HepG2 (cell line): ENCODE measurements around the gene ARHGAP5. TPM values are rescaled to one million over a fixed set of nuclear protein-coding genes. Genes with fewer than 3 reads are reported as not detected.

Source experiments
- DNMT1 ChIP-seq: sonication (generic); formaldehyde crosslinking; IDR thresholded peaks from 2 replicates; pipeline ENCODE4 v1.5.1; 2020; ENCODE audit warnings: mild to moderate bottlenecking, missing genetic modification reagents
- ELK4 ChIP-seq: sonication (generic); formaldehyde crosslinking; IDR thresholded peaks from 2 replicates; pipeline ENCODE4 v1.9.0; 2021; ENCODE audit warnings: missing genetic modification reagents, borderline replicate concordance
- HINFP ChIP-seq: sonication (generic); formaldehyde crosslinking; IDR thresholded peaks from 2 replicates; pipeline ENCODE4 v1.4.0; 2020; ENCODE audit warnings: low read depth, mild to moderate bottlenecking, missing genetic modification reagents
- MAF1 ChIP-seq: sonication (generic); formaldehyde crosslinking; IDR thresholded peaks from 2 replicates; pipeline ENCODE4 v1.5.0; 2020; ENCODE audit warnings: missing genetic modification reagents, borderline replicate concordance
- MEF2D ChIP-seq: sonication (generic); formaldehyde crosslinking; IDR thresholded peaks from 2 replicates; pipeline ENCODE4 v1.5.1; 2020; ENCODE audit warnings: mild to moderate bottlenecking, missing genetic modification reagents
- NFKB2 ChIP-seq: sonication (generic); formaldehyde crosslinking; IDR thresholded peaks from 2 replicates; pipeline ENCODE4 v1.4.0; 2020; ENCODE audit warnings: missing genetic modification reagents, borderline replicate concordance
- NR1H2 ChIP-seq: sonication (generic); formaldehyde crosslinking; IDR thresholded peaks from 2 replicates; pipeline ENCODE4 v1.8.1; 2022; ENCODE audit warnings: low read depth, missing genetic modification reagents, borderline replicate concordance
- PATZ1 ChIP-seq: sonication (generic); formaldehyde crosslinking; IDR thresholded peaks from 2 replicates; pipeline ENCODE4 v1.4.0; 2020; ENCODE audit warnings: missing genetic modification reagents
- PHB2 ChIP-seq: fragments of 450-650 bp; IDR thresholded peaks from 2 replicates; pipeline ENCODE4 v1.6.1; 2018; ENCODE audit not compliant: partially characterized antibody
- POLR2G ChIP-seq: fragments of 200-400 bp; formaldehyde crosslinking; IDR thresholded peaks from 2 replicates; pipeline ENCODE4 v1.6.1; 2018; ENCODE audit warnings: mild to moderate bottlenecking, low read depth, low read length, moderate library complexity
- RAD51 ChIP-seq: fragments of 450-650 bp; IDR thresholded peaks from 2 replicates; pipeline ENCODE4 v1.6.1; 2016; ENCODE audit warnings: borderline replicate concordance
- TCF7L2 ChIP-seq: IDR thresholded peaks from 2 replicates; pipeline ENCODE4 v1.6.1; 2011; ENCODE audit warnings: mild to moderate bottlenecking, low read depth, low read length, moderate library complexity
- TRAFD1 ChIP-seq: sonication (generic); formaldehyde crosslinking; IDR thresholded peaks from 2 replicates; pipeline ENCODE4 v1.5.1; 2020; ENCODE audit warnings: missing genetic modification reagents, mild to moderate bottlenecking, borderline replicate concordance
- ZNF33B ChIP-seq: sonication (generic); formaldehyde crosslinking; IDR thresholded peaks from 2 replicates; pipeline ENCODE4 v1.5.1; 2020; ENCODE audit warnings: mild to moderate bottlenecking, missing genetic modification reagents
- ZNF484 ChIP-seq: sonication (generic); formaldehyde crosslinking; IDR thresholded peaks from 2 replicates; pipeline ENCODE4 v1.5.1; 2020; ENCODE audit warnings: mild to moderate bottlenecking, low read depth, missing genetic modification reagents, borderline replicate concordance
- ZSCAN31 ChIP-seq: sonication (generic); formaldehyde crosslinking; IDR thresholded peaks from 2 replicates; pipeline ENCODE4 v1.5.0; 2020; ENCODE audit warnings: low read depth, mild to moderate bottlenecking, missing genetic modification reagents
- polyA plus RNA-seq, 8 experiments: library from polyadenylated mRNA; depleted of rRNA in 3 of 8; stranded (reverse) in 7 of 8; unstranded in 1 of 8; fragments of >200 nt; fragmentation: Illumina TruSeq in 4 of 8; extraction: Trizol in 4 of 8; gene quantifications; 2 replicates each; pipeline versions ENCODE4 v1.2.1 to v1.2.3, GENCODE V29; 2011 to 2016; ENCODE audit warnings: low read depth in 4 of 8, missing spikeins in 1 of 8, mixed read lengths in 1 of 8; ENCODE audit not compliant: insufficient read depth in 1 of 8
- total RNA-seq, 5 experiments: library from RNA; depleted of rRNA; stranded (reverse); fragments of >200 nt; fragmentation: Illumina TruSeq; extraction: Trizol; gene quantifications; 2 replicates each; pipeline ENCODE4 v1.2.3, GENCODE V29; 2016; ENCODE audit warnings: low read depth in 1 of 5
- TF ChIP-seq, protein P1 (sequence below), 2 experiments: IDR thresholded peaks; 2 replicates each; pipeline ENCODE4 v1.6.1; 2011 to 2012; ENCODE audit warnings: low read length in 2 of 2, borderline replicate concordance in 1 of 2, low read depth in 1 of 2, mild to moderate bottlenecking in 1 of 2, moderate library complexity in 1 of 2

The ARHGAP5 gene
- total and polyA plus RNA-seq, 2 of the 13 experiments (the other 11 are each of a cell fraction or from before 2014, with no cell fraction given), result 33.7 to 144 TPM

- TF ChIP-seq PATZ1 (CRISPR knock-in tag), result peak; percentile 80
- TF ChIP-seq TRAFD1 (CRISPR knock-in tag), result peak; percentile 83; the same call in 1 of the 2 replicates
- peak; percentile 94 for TF ChIP-seq ZNF33B (CRISPR knock-in tag)
- no peak for TF ChIP-seq TCF7L2
- TF ChIP-seq HINFP, result peak; percentile 63
- TF ChIP-seq PHB2, result no peak
- no peak for TF ChIP-seq MAF1 (CRISPR knock-in tag)
- TF ChIP-seq MEF2D (CRISPR knock-in tag), result peak; percentile 95
- no peak; the same call in 1 of the 2 replicates for TF ChIP-seq NFKB2 (CRISPR knock-in tag)
- TF ChIP-seq ELK4 (CRISPR knock-in tag), result no peak
- TF ChIP-seq NR1H2 (CRISPR knock-in tag), result no peak
- no peak for TF ChIP-seq RAD51
- no peak for TF ChIP-seq DNMT1 (CRISPR knock-in tag)
- peak; percentile 34 for TF ChIP-seq ZSCAN31 (CRISPR knock-in tag)
- TF ChIP-seq, protein P1, sequence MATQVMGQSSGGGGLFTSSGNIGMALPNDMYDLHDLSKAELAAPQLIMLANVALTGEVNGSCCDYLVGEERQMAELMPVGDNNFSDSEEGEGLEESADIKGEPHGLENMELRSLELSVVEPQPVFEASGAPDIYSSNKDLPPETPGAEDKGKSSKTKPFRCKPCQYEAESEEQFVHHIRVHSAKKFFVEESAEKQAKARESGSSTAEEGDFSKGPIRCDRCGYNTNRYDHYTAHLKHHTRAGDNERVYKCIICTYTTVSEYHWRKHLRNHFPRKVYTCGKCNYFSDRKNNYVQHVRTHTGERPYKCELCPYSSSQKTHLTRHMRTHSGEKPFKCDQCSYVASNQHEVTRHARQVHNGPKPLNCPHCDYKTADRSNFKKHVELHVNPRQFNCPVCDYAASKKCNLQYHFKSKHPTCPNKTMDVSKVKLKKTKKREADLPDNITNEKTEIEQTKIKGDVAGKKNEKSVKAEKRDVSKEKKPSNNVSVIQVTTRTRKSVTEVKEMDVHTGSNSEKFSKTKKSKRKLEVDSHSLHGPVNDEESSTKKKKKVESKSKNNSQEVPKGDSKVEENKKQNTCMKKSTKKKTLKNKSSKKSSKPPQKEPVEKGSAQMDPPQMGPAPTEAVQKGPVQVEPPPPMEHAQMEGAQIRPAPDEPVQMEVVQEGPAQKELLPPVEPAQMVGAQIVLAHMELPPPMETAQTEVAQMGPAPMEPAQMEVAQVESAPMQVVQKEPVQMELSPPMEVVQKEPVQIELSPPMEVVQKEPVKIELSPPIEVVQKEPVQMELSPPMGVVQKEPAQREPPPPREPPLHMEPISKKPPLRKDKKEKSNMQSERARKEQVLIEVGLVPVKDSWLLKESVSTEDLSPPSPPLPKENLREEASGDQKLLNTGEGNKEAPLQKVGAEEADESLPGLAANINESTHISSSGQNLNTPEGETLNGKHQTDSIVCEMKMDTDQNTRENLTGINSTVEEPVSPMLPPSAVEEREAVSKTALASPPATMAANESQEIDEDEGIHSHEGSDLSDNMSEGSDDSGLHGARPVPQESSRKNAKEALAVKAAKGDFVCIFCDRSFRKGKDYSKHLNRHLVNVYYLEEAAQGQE (IDR thresholded peaks at IDR 0.05; ENCODE audit: borderline replicate concordance in 1 of 2, low read depth in 1 of 2, low read length in 2 of 2), result peak in 1 of 2 experiments; percentile 1; a peak in 1 of 4 replicates
- TF ChIP-seq ZNF484 (CRISPR knock-in tag), result no peak; the same call in 1 of the 2 replicates
- TF ChIP-seq POLR2G, result peak; percentile 94
Measured at GRCh38 chr14:32076278-32077080, 625 bp upstream of the ARHGAP5 start (continued).
